CD14-positive monocyte (primary cell): ENCODE results near the gene KCTD16. TPM values are rescaled to one million over a fixed set of nuclear protein-coding genes. Genes with fewer than 3 reads are reported as not detected.

Experiments
- DNase-seq, 3 donors: peaks; one replicate each; pipeline ENCODE4 v3.0.0-alpha.2; 2011 to 2022
- H2AFZ ChIP-seq: 2 replicates; pipeline ENCODE4 v1.6.0; 2012; ENCODE audit warnings: mild to moderate bottlenecking, low read depth, low read length, inconsistent platforms; ENCODE audit not compliant: insufficient read depth, poor library complexity, severe bottlenecking
- H3K27ac ChIP-seq, 2 donors: 1 replicate in 1 of 2; 2 replicates in 1 of 2; pipeline ENCODE4 v1.5.1; 2012 to 2013; ENCODE audit warnings: low read length in 2 of 2, control low read depth in 1 of 2, inconsistent platforms in 1 of 2, low read depth in 1 of 2, mild to moderate bottlenecking in 1 of 2
- H3K27me3 ChIP-seq, 2 donors: one replicate each; pipeline versions ENCODE4 v1.6.0 to v1.6.1; 2011 to 2013; ENCODE audit warnings: low read length in 2 of 2; ENCODE audit not compliant: control insufficient read depth in 2 of 2, insufficient read depth in 2 of 2
- H3K36me3 ChIP-seq, 2 donors: replicated peaks in 1 of 2; 1 replicate in 1 of 2; 2 replicates in 1 of 2; pipeline versions ENCODE4 v1.5.1 to v1.6.1; 2012 to 2013; ENCODE audit warnings: low read length in 2 of 2, control low read depth in 1 of 2, inconsistent platforms in 1 of 2, mild to moderate bottlenecking in 1 of 2; ENCODE audit not compliant: insufficient read depth in 2 of 2, control insufficient read depth in 1 of 2
- H3K4me1 ChIP-seq, 2 donors: 1 replicate in 1 of 2; 2 replicates in 1 of 2; pipeline versions ENCODE4 v1.5.1 to v1.6.1; 2012 to 2013; ENCODE audit warnings: low read length in 2 of 2, control low read depth in 1 of 2, inconsistent platforms in 1 of 2, mild to moderate bottlenecking in 1 of 2, moderate library complexity in 1 of 2; ENCODE audit not compliant: insufficient read depth in 2 of 2, control insufficient read depth in 1 of 2
- H3K4me2 ChIP-seq: replicated peaks from 2 replicates; pipeline ENCODE3; 2012; ENCODE audit warnings: low read length, moderate library complexity, mild to moderate bottlenecking; ENCODE audit not compliant: poor library complexity, severe bottlenecking; ENCODE audit errors: extremely low read depth
- H3K4me3 ChIP-seq, 3 experiments: fragments of 200-600 bp in 1 of 3; sonication (generic) in 1 of 3; replicated peaks in 1 of 3; 1 replicate in 2 of 3; 2 replicates in 1 of 3; pipeline ENCODE4 v1.5.1; 2011 to 2013; ENCODE audit warnings: low read length in 3 of 3, mild to moderate bottlenecking in 3 of 3, control low read depth in 2 of 3, low read depth in 2 of 3, inconsistent platforms in 1 of 3, moderate library complexity in 1 of 3
- H3K79me2 ChIP-seq: 2 replicates; pipeline ENCODE4 v1.6.0; 2012; ENCODE audit warnings: mild to moderate bottlenecking, control low read depth, inconsistent platforms, low read length, moderate library complexity; ENCODE audit not compliant: insufficient read depth
- H3K9ac ChIP-seq: 2 replicates; pipeline ENCODE4 v1.6.0; 2017; ENCODE audit warnings: low read length, mild to moderate bottlenecking; ENCODE audit not compliant: insufficient read depth, poor library complexity, severe bottlenecking
- H3K9me3 ChIP-seq, 2 donors: replicated peaks in 1 of 2; 1 replicate in 1 of 2; 2 replicates in 1 of 2; pipeline versions ENCODE4 v1.5.1 to v1.6.1; 2012 to 2013; ENCODE audit warnings: low read length in 2 of 2, control low read depth in 1 of 2; ENCODE audit not compliant: control insufficient read depth in 1 of 2, insufficient read depth in 1 of 2
- H4K20me1 ChIP-seq: 2 replicates; pipeline ENCODE4 v1.6.0; 2012; ENCODE audit warnings: mild to moderate bottlenecking, low read length, control low read depth, moderate library complexity; ENCODE audit not compliant: insufficient read depth
- H3K27ac Mint-ChIP-seq, 7 donors: one replicate each; pipeline ENCODE4 v1.8.0; 2020; ENCODE audit warnings: mild to moderate bottlenecking in 7 of 7, mixed read lengths in 7 of 7, moderate library complexity in 6 of 7, inconsistent platforms in 2 of 7
- H3K27me3 Mint-ChIP-seq, 3 donors: one replicate each; pipeline ENCODE4 v1.8.0; 2021 to 2022; ENCODE audit warnings: low read depth in 3 of 3, mild to moderate bottlenecking in 3 of 3, mixed read lengths in 3 of 3, moderate library complexity in 3 of 3, inconsistent platforms in 1 of 3
- H3K36me3 Mint-ChIP-seq, 2 donors: one replicate each; pipeline ENCODE4 v1.8.0; 2020; ENCODE audit warnings: mixed read lengths in 2 of 2, inconsistent platforms in 1 of 2, mild to moderate bottlenecking in 1 of 2
- H3K4me1 Mint-ChIP-seq: one replicate; pipeline ENCODE4 v1.8.0; 2020; ENCODE audit warnings: mild to moderate bottlenecking, mixed read lengths
- H3K4me3 Mint-ChIP-seq, 2 donors: one replicate each; pipeline ENCODE4 v1.8.0; 2020; ENCODE audit warnings: mild to moderate bottlenecking in 2 of 2, mixed read lengths in 2 of 2, moderate library complexity in 1 of 2
- H3K9me3 Mint-ChIP-seq, 7 donors: one replicate each; pipeline ENCODE4 v1.8.0; 2020 to 2022; ENCODE audit warnings: mixed read lengths in 7 of 7, mild to moderate bottlenecking in 6 of 7, moderate library complexity in 6 of 7, inconsistent platforms in 2 of 7
- WGBS: methylation state at CpG from one replicate; pipeline ENCODE4 v1.1.5; 2013; ENCODE audit warnings: missing lambda C conversion rate; ENCODE audit not compliant: insufficient coverage; 5-methylcytosine and 5-hydroxymethylcytosine counted together
- intact Hi-C, 2 donors: fragments of 100-400 bp; cut with micrococcal nuclease; formaldehyde crosslinking; loops; one replicate each; pipeline versions ENCODE4 v1.15.0 to v1.15.1; 2023
- polyA plus RNA-seq, 3 donors: library from polyadenylated mRNA; depleted of rRNA in 1 of 3; unstranded in 2 of 3; stranded (reverse) in 1 of 3; fragments of 300-500 nt in 2 of 3; fragments of >200 nt in 1 of 3; fragmentation: Illumina TruSeq in 2 of 3; gene quantifications; 1 replicate in 2 of 3; 2 replicates in 1 of 3; pipeline ENCODE4 v1.2.3, GENCODE V29; 2012 to 2021
- TF ChIP-seq, protein P1 (sequence below): fragments of 200-600 bp; IDR thresholded peaks from one replicate; pipeline ENCODE4 v1.8.0; 2022; ENCODE audit warnings: antibody characterized with exemption, mild to moderate bottlenecking

Gene KCTD16
- polyA plus RNA-seq, 3 donors: not detected

DNA sequence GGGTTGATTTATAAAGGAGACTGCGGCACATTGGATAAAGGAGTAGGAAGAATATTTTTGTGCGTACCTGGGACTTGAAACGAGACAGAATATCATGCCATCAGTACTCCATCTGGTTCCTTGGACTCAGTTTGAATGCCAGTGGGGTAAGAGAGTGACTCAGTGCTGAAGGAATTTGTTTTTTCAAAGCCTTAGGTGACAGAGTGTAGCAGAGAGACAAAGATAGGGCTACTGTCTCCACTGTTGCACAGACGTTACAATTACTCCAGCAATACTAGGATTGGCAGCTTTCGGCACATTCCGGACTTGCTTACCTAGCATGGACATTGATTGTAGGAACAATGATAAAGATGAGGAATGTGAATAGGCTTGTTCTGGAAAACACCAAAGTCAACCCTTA is 250.7 kb downstream of the KCTD16 start:
- Mint-ChIP-seq H3K27me3 (peaks cover 0 to 2% (median 0%) of the 10 kb centered on the region in 3 donors), H3K4me1 (no peaks in the 10 kb centered on the region), H3K9me3 (peaks cover 0 to 9% (median 6%) of the 10 kb centered on the region in 7 donors), H3K4me3 (no peak overlapping the region), H3K27ac (no peak overlapping the region), H3K36me3 (no peaks in the 10 kb centered on the region)
- TF ChIP-seq, protein P1, sequence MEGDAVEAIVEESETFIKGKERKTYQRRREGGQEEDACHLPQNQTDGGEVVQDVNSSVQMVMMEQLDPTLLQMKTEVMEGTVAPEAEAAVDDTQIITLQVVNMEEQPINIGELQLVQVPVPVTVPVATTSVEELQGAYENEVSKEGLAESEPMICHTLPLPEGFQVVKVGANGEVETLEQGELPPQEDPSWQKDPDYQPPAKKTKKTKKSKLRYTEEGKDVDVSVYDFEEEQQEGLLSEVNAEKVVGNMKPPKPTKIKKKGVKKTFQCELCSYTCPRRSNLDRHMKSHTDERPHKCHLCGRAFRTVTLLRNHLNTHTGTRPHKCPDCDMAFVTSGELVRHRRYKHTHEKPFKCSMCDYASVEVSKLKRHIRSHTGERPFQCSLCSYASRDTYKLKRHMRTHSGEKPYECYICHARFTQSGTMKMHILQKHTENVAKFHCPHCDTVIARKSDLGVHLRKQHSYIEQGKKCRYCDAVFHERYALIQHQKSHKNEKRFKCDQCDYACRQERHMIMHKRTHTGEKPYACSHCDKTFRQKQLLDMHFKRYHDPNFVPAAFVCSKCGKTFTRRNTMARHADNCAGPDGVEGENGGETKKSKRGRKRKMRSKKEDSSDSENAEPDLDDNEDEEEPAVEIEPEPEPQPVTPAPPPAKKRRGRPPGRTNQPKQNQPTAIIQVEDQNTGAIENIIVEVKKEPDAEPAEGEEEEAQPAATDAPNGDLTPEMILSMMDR: no peak
- 96% methylated on average over 3 of the region's 6 CpGs for WGBS
- H3K4me2 ChIP-seq: no peak overlapping the region
- H3K79me2 ChIP-seq: no peaks in the 10 kb centered on the region
- no peak overlapping the region for H3K4me3 ChIP-seq
- no peak for DNase-seq
- no peaks in the 10 kb centered on the region for H3K4me1 ChIP-seq
- intact Hi-C loops: no loop called here
- H2AFZ ChIP-seq: no peak overlapping the region
- peaks cover 0 to 4% of the 10 kb centered on the region in 2 donors for H3K9me3 ChIP-seq
- no peak overlapping the region for H3K27ac ChIP-seq
- H3K9ac ChIP-seq: no peak overlapping the region
- H4K20me1 ChIP-seq: no peaks in the 10 kb centered on the region
- no peaks in the 10 kb centered on the region for H3K27me3 ChIP-seq
- H3K36me3 ChIP-seq: no peaks in the 10 kb centered on the region

DNA sequence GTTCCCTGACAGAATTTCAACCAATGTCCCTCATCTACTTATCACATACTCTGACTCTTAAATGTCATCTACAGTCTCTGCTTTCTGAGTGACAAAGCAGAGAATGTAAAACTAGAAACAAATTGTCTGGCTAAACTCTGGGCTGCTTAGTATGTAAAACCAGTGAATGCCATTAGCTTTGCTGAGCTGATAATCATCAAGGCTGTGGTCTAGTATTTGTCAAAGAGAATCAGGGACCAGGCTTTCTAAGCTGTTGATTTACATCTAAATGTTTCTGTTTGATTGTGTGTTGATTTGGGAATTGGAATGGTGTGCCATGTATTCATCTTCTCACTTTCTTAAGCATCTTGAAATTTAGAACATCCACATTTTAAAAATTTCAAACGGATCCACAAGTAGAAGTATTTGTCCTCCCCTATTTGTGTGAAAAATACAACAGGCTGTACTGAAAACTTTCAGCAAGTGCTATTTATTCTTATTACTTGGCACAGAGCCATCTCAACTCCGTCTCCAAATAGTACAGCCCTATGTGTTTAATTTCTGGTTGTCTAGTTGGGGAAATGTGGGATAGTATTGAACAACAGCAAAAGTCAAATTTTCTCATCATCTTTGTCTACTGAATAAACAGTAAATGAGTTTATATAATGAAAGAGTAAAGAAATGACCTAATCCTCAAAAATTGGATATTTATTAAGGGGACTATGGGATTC is 251.5 kb downstream of the KCTD16 start:
- intact Hi-C loops: no loop called here
- H3K27ac Mint-ChIP-seq: no peak overlapping the region
- TF ChIP-seq, protein P1: no peak
- H3K27ac ChIP-seq: no peak overlapping the region
- no peak overlapping the region for H3K9ac ChIP-seq
- H3K4me2 ChIP-seq: no peak overlapping the region
- WGBS: no CpG with 5 or more reads among the region's 2 CpGs
- no peaks in the 10 kb centered on the region for H3K27me3 ChIP-seq
- no peaks in the 10 kb centered on the region for H3K4me1 ChIP-seq
- peaks cover 0 to 9% (median 5%) of the 10 kb centered on the region in 7 donors for H3K9me3 Mint-ChIP-seq
- H3K79me2 ChIP-seq: no peaks in the 10 kb centered on the region
- H2AFZ ChIP-seq: no peak overlapping the region
- DNase-seq: no peak
- peaks cover 0 to 2% (median 0%) of the 10 kb centered on the region in 3 donors for H3K27me3 Mint-ChIP-seq
- H3K36me3 ChIP-seq: no peaks in the 10 kb centered on the region
- no peaks in the 10 kb centered on the region for H3K36me3 Mint-ChIP-seq
- H4K20me1 ChIP-seq: no peaks in the 10 kb centered on the region
- H3K4me1 Mint-ChIP-seq: no peaks in the 10 kb centered on the region
- no peak overlapping the region for H3K4me3 Mint-ChIP-seq
- H3K9me3 ChIP-seq: peaks cover 0 to 4% of the 10 kb centered on the region in 2 donors
- no peak overlapping the region for H3K4me3 ChIP-seq
